SU-DHL-6 (cell line): Measurements from ENCODE around the gene BASP1.

Experiments
- CTCF ChIP-seq: fragments of 200-600 bp; sonication (generic); IDR thresholded peaks from one replicate; pipeline ENCODE4 v1.5.1; 2017; ENCODE audit warnings: antibody characterized with exemption, mild to moderate bottlenecking, low read length, moderate library complexity; ENCODE audit not compliant: insufficient read depth, poor library complexity, severe bottlenecking
- EZH2phosphoT487 ChIP-seq: fragments of 200-600 bp; sonication (generic), shearing (Covaris generic); conservative IDR thresholded peaks from 2 replicates; pipeline ENCODE4 v1.6.1; 2018; ENCODE audit warnings: mild to moderate bottlenecking, antibody characterized with exemption, low read length, moderate library complexity, mixed read lengths

GRCh38 chr5:17185349-17185748 is 32.1 kb upstream of the BASP1 start:
- no peak for TF ChIP-seq CTCF
- TF ChIP-seq EZH2phosphoT487: no peak
